ENCODE data around the gene IL16. TPM values are rescaled to one million over a fixed set of nuclear protein-coding genes. Genes with fewer than 3 reads are reported as not detected.
"Not testable (repeated sequence)": the region's sequence is repeated elsewhere in the genome, so short reads cannot be mapped to it uniquely, and the experiment has no call there.

The IL16 gene
- total RNA-seq, 2 experiments from 2014 or later, result 80.8 to 83.2 TPM

- CTCF ChIA-PET, result interaction anchor here (1.3 to 2.6 kb wide), 3 partner anchors 11 to 61 kb away, joined by 3 to 9 read pairs (median 5); no protein-coding TSS in a partner anchor
- POLR2A ChIA-PET, result no interaction called here
Observed at GRCh38 chr15:81334768-81335435, 138.2 kb downstream of the IL16 start.

DNA sequence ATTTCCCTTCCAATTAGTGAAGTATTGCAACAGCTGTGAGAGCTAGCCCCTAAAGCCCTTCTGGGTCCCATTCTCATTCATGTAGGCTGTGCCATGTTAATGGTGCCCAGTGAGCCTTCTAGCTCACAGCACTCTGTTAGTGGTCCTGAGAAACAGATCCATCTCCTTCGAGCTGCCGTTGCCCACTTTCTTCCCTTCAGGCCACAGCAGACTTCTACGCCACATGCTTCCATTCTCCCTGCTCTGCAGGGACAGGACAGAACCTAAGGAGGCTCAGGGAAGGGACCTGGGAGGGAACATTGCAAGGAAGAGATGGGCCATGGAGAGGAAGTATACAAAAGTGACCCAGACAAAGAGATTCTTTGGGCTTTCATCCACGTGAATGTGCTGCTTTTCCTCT is 139.0 kb downstream of the IL16 start:
- CTCF ChIA-PET, result interaction anchor here (1.3 to 1.4 kb wide), 3 partner anchors 11 to 66 kb away, joined by 3 to 9 read pairs (median 4); no protein-coding TSS in a partner anchor
- POLR2A ChIA-PET, result no interaction called here

- ChIA-PET CTCF (interaction anchor here (0.9 to 1.8 kb wide), 4 partner anchors 9 to 71 kb away, joined by 3 to 7 read pairs (median 5); no protein-coding TSS in a partner anchor), POLR2A (no interaction called here)
Observed at GRCh38 chr15:81336568-81336967, 139.9 kb downstream of the IL16 start.

GRCh38 chr15:81337241-81337640 is 140.6 kb downstream of the IL16 start:
- POLR2A ChIA-PET, result no interaction called here
- CTCF ChIA-PET, result interaction anchor here (0.9 to 1.8 kb wide), 4 partner anchors 10 to 71 kb away, joined by 3 to 7 read pairs (median 5); no protein-coding TSS in a partner anchor

DNA sequence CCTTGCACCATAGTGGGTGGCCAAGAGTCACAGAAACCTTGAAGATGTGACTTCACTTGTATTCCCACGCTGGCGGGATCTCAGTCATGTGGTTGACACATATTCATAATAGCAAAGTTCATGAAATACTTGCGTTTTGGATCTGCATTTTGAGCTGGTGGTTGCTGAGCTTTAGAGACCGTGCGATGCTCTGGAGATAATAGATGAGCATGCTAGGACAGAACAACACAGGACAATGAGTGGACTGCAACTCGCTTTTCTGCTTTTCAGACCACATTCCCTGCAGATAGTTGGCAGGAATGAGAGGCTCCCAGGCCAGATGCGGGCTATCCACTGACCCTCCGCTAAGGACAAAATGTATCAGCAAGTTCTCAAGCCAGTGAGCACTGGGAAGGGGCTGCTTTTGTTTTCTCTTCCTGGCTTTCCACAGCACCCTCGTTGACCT is 141.1 kb downstream of the IL16 start:
- ChIA-PET CTCF (interaction anchor here (0.6 to 1.8 kb wide), 3 partner anchors 18 to 72 kb away, joined by 4 to 7 read pairs (median 5); no protein-coding TSS in a partner anchor), POLR2A (no interaction called here)

GRCh38 chr15:81338170-81339007 is 141.7 kb downstream of the IL16 start:
- ChIA-PET CTCF (interaction anchor here (0.6 to 1.5 kb wide), 3 partner anchors 18 to 73 kb away, joined by 4 to 5 read pairs (median 5); no protein-coding TSS in a partner anchor), POLR2A (no interaction called here)

DNA sequence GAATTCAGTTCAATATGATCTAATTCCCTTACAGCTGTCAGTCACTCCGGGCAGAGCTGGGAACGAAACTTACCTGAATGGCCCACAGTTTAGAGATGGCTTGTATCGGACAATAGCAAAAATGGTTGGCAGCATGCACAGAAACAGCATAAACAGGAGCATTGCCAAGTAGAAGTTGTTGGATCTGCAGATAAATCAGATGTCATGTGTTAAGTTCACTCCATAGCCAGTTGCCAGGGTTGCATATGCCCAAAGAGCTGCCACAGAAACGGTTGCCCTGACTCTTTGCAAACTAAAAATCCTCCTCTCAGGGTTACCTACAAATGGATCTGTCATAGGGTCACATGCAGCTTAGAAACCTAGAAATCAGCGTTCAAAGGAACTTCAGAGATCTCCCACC is 142.6 kb downstream of the IL16 start:
- ChIA-PET CTCF (interaction anchor here (1.5 kb wide), 1 partner anchor 64 kb away, joined by 5 read pairs; no protein-coding TSS in a partner anchor), POLR2A (no interaction called here)

DNA sequence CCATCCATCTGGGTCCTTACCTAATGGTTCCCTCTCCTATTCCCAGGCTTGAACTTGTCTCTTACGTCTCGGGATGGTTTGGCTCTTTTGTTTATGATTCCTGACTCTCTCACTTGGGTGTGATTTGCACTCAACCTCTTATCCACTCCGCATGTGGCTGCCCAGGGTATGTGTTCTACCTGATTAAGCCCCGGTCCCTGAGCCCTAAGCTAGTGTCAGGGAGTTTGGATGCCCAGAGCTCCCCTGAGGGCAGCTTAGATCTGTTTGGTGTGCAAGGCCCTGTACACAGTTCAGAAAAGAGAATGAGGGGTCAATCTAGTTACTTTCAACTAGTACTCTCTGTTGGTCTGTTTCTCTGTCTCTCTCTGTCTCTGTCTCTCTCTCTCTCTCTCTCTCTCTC is 143.2 kb downstream of the IL16 start:
- CTCF ChIA-PET, result interaction anchor here (1.5 kb wide), 1 partner anchor 65 kb away, joined by 5 read pairs; no protein-coding TSS in a partner anchor
- POLR2A ChIA-PET, result no interaction called here

- CTCF ChIA-PET, result interaction anchor here (0.8 kb wide), 1 partner anchor 73 kb away, joined by 3 read pairs; no protein-coding TSS in a partner anchor
- POLR2A ChIA-PET, result no interaction called here
Observed at GRCh38 chr15:81341351-81341750, 144.7 kb downstream of the IL16 start.

DNA sequence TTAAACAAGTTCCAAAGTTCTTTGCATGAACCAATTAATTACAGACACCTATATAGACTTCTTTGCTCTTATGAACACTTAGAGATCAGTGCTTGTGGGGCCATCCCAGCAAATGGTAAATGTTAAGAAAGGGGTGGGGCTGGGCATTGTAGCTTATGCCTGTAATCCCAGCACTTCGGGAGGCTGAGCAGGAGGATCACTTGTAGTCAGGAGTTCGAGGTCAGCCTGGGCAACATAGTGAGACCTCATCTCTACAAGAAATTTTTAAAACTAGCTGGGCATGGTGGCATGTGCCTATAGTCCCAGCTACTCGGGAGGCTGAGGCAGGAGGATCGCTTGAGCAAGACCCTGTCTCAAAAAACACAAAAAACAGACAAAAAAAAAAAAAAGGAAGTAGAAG is 146.7 kb downstream of the IL16 start:
- CTCF ChIA-PET, result interaction anchor here (0.6 to 1.8 kb wide), 2 partner anchors 78 to 331 kb away, joined by 3 to 6 read pairs; no protein-coding TSS in a partner anchor
- POLR2A ChIA-PET, result interaction anchor here (0.7 kb wide), 1 partner anchor 248 kb away, joined by 5 read pairs; no protein-coding TSS in a partner anchor

GRCh38 chr15:81346611-81347010 is 149.9 kb downstream of the IL16 start:
- POLR2A ChIA-PET, result no interaction called here
- CTCF ChIA-PET, result interaction anchor here (1.5 kb wide), 1 partner anchor 12 kb away, joined by 3 read pairs; no protein-coding TSS in a partner anchor

DNA sequence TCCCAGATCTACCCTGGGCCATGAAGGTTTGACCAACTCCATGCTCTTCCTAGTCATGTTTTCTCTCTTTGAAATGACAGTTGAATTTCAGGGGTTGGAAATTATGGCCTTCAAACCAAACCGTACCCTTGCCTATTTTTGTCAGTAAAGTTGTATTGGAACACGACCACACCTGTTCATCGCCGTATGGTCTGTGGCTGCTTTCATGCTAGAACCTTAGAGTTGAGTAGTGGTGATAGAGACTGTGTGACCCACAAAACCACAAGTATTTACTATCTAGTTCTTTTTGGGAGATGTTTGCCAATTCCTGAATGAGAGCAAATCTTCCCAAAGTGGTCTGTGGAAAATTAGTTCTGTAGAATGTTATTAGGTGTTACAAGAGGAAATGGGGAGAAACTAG is 151.2 kb downstream of the IL16 start:
- CTCF ChIA-PET, result interaction anchor here (0.7 kb wide), 1 partner anchor 73 kb away, joined by 3 read pairs; no protein-coding TSS in a partner anchor
- POLR2A ChIA-PET, result no interaction called here

DNA sequence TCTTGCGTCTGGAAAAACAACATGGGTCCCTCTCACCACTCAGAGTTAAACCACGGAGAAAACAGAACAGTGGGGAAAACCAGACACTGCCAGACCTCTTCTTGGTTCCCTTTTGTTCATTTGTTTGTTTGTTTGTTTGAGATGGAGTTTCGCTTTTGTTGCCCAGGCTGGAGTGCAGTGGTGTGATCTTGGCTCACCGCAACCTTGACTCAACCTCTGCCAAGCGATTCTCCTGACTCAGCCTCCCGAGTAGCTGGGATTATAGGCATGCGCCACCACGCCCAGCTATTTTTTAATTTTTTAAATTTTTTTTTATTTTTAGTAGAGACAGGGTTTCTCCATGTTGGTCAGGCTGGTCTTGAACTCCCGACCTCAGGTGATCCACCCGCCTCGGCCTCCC is 152.0 kb downstream of the IL16 start:
- POLR2A ChIA-PET, CTCF ChIA-PET: not testable (repeated sequence)

- ChIA-PET CTCF (no interaction called here), POLR2A (no interaction called here)
Observed at GRCh38 chr15:81349271-81349670, 152.6 kb downstream of the IL16 start.

DNA sequence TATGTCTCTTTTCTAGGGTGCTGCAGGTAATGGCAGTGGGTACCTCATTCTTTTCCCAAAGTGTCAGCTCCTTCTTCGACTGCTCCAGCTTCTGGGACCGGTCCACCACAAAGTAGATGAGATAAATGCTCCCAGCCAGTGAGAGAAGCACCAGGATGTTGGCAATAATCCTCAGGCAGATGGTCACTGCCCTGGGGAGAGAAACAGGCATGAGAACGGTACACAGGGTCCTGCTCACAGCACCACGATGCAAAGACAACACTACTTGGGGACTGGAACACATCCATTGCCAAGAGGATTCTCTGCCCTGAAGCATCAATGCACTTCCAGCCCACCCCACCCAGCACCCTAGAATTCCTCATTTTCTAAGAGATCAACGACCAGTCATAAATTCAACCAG is 155.0 kb downstream of the IL16 start:
- POLR2A ChIA-PET, result no interaction called here
- CTCF ChIA-PET, result interaction anchor here (0.5 to 1.1 kb wide), 2 partner anchors 10 to 70 kb away, joined by 3 read pairs; no protein-coding TSS in a partner anchor

GRCh38 chr15:81356252-81356651 is 159.6 kb downstream of the IL16 start:
- CTCF ChIA-PET, result interaction anchor here (1.2 kb wide), 1 partner anchor 18 kb away, joined by 4 read pairs; no protein-coding TSS in a partner anchor

GRCh38 chr15:81357180-81357686 is 160.6 kb downstream of the IL16 start:
- ChIA-PET POLR2A (no interaction called here), CTCF (no interaction called here)

More at GRCh38 chr15:81356252-81356651, 159.6 kb downstream of the IL16 start:
- POLR2A ChIA-PET, result no interaction called here

GRCh38 chr15:81358248-81358647 is 161.6 kb downstream of the IL16 start:
- ChIA-PET CTCF (no interaction called here), POLR2A (no interaction called here)

- CTCF ChIA-PET, result no interaction called here
- POLR2A ChIA-PET, result no interaction called here
Observed at GRCh38 chr15:81360491-81360890, 163.8 kb downstream of the IL16 start.

- CTCF ChIA-PET, result interaction anchor here (1.0 kb wide), 1 partner anchor 11 kb away, joined by 3 read pairs; no protein-coding TSS in a partner anchor
- POLR2A ChIA-PET, result no interaction called here
Observed at GRCh38 chr15:81361891-81362290, 165.2 kb downstream of the IL16 start.

Data from activated CD8-positive, alpha-beta memory T cell treated with anti-CD3 and anti-CD28 coated beads for 36 hours (primary cell).